HuH-7.5 (cell line): ENCODE measurements around the gene TMIE.
"Not testable (repeated sequence)": the region's sequence is repeated elsewhere in the genome, so short reads cannot be mapped to it uniquely, and the experiment has no call there.

Experiments
- DNase-seq: peaks from one replicate; pipeline ENCODE4 v3.0.0; 2011; ENCODE audit warnings: low spot score

Gene TMIE

DNA sequence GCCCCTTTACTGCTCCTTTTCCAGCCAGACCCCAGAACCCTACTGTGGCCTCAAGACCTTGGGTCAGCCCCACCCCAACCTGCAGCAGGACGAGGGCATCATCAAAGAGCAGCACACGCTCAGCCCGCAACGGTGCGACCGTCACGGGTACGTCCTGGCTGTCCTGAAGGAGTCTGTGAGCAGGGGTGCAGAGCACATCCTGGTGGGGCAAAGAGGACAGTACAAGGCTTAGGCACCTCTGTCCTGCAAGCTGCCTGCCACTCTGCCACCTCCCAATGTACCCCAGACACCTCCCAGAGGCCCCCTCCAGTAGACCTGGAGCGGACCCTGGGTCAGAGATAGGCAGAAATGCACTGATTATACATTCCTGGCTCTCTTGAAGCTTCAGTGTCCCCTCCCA, 15.7 kb upstream of the TMIE start:
- no peak for DNase-seq

DNA sequence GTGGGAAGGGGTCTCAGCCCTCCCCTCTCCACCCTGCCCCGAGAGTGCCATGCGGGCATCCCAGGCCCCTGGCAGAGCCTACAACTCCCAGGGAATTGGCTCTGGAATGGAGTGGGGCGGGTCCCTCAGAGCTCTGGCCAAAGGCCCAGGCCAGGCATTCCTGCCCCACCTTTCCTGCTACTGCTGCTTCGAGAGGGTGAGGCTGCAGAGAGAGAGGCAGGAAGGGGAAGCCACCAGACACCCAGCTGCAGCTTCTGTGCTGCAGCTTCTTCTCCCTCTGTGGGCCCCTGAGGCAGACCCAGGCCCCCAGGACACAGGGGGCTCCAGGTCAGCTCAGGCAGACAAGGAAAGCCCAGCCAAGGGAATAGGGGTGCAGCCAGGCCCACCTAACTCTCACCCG, 10.4 kb upstream of the TMIE start:
- no peak for DNase-seq

DNA sequence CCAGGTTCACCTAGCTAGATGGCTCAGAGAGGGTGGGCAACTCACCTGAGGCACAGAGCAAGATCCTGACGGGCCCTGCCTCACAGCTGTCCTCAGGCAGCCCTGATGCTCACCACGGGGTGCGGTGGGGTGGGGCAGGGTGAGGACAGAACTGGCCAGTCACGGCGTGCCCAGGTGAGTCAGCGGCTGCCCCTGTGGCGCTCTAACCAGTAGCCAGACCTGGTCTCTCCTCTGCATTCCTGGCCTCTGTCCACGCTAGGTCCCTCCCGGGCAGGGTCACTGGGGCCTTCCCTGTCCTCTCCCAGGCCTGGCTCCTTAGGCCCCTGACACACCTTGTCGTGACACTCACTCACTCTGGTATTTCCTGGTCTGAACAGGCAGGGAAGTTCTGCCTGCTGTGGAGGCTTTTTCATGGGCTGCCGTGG, 8.6 kb upstream of the TMIE start:
- DNase-seq: peak; percentile 74

DNA sequence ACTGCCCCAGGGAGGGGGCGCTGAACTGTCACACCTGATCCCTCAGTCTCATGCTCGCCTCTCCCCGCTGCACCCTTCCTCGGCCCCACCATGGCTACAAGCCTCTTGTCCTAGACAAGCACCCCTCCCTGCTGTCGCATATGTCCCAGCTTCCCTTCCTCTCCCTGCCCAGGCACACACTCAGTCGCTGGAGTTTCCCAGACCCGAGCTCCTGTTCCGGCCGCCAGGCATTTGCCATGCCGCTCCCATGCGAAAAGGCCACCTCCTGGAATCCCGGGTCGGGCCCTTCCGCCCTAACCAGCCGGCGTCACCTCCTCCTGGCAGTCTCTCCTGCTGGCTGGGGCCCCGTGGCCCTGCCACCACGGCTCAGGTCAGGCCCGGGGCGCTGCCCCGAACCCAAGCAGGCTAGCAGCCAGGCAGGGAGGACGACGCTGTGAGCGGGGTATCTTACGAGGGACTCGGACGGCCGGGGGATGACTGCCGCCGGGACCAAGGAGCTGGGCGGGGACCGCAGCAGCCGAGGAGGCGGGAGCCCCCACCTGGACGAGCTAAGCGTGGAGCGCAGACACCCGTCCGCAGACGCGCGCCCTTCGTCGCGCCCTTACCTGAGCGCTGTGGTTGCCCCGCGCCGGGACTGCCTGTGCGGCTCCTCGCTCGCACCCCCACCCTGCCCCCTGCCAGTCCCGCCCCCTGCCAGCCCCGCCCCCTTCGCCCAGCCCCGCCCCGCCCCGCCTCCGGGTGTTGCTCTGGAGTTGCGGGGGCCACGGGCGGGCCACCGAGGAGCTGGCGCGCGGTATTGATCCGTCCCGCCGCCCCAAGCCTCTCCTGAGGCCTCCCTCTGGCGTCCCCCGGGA, 7.9 kb upstream of the TMIE start, which contains the start of gene ALS2CL:
Gene ALS2CL (minus strand): TSS at position 642 of the 854 bp plus-strand sequence. CDS start 4,239 bp downstream, outside the sequence.
- DNase-seq: peak; percentile 83

DNA sequence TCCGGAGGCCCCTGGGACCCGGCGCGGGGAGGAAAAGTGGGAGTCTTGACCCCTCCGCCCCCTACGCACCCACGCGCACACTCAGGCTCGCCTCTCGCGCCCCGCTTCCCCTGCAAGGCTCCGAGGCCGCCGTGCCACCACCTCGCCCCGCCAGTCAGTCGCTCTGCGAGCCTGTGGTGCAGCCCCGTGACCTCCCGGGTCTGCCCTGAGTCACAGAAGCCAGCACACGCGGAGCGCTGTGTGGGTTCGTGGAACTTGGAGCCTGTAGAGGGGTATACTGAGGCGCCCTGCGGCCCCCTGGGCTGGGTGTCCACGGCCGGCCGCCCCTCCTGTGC, 7.3 kb upstream of the TMIE start:
- no peak for DNase-seq

DNA sequence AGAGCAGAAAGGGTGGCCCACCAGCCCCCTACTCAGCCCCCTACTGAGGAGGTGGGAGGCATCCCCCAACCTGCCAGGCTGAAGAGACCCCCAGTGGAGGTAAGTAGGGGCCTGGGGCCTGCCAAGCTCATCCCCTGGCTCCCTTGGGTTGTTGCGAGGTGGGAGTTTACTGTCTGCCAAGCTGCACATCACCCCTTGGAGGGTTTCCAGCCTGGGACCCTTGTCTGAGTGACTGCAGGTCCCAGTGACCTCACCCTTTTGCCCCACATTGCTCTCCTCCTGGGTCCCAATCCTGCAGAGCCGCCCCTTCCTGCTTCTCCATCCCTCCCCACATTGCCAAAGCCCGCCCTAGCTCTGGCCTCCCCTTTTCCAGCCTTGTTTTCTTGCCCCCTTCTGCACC, 6.7 kb upstream of the TMIE start:
- no peak for DNase-seq

DNA sequence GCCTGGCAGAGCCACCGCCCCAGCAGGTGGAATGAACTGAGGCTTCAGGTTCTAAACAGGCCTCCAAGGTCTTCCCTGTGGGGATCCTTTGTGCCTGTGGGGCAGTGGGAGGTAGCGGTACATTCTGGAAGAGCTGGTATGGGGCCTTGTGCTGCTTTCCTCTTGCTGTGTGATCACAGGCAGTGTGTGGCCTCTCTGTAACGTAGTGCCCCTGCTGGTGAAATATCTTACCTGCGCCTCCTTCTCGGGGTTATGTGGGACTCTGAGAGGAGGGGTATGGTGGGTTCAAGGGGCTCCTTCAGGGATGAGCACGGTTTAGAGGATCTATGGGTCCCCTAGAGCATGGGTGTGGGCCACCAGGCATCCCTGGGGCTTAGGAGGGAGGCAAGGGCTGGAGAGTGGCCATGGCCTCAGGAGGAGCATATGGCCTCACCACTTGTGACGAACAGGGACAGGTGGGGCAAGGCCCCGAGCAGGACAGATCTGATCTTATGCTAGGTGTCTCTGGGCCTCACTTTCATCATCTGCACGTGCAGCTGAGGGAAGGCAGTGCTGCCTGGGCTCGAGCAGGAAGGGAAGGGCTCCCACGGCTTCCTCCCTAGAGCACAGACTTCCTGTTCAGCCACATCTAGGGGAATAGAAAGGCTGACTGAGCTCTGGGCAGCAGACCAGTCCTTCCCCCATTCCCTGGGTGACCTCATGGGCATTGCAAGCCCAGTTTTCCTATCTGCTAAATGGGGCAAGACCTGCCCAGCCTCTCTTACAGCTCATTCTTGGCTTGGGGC, 5.8 kb upstream of the TMIE start:
- DNase-seq: peak; percentile 75

DNA sequence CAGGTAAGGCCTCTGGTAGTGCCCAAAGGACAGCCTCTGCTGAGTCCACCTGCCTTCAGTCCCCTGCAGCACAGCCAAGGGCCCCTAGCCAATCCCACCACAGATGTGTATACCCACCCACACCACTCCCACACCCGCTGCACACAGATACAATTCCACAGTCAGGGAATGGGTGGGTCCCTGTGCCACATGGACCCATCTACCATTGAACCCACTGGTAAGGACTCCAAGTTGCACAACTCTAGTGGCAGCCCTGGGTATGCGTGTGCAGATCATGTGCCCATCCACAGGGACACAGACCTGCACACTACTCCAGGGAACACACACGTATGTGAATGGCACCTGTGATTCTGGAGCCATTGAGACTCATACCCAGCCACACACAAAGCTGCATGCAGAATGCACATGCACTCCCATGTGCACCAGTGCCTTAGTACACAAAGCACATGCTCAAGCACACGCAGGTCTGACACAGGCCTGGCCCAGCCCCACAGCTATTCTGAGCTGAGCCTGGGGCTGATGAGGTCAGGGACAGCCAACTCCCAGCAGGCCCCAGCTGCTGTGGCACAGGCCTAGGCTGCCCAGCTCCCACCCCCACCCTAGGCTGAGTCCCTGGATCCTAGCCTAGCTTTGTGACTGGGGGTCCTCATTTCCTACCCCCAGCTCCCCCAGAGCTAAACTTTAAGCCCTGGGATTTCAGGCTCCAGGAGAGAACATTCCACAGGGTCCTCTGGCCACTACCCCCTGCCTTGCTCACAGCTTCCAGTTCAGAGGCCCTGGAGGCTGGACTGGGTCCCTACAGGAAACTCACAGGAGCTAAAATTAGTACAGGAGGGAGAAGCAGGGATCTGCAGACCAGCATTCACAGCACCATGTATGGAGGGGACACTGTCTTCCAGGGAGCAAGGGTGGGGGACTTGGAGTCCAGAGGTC, 5.0 kb upstream of the TMIE start:
- DNase-seq: no peak

DNA sequence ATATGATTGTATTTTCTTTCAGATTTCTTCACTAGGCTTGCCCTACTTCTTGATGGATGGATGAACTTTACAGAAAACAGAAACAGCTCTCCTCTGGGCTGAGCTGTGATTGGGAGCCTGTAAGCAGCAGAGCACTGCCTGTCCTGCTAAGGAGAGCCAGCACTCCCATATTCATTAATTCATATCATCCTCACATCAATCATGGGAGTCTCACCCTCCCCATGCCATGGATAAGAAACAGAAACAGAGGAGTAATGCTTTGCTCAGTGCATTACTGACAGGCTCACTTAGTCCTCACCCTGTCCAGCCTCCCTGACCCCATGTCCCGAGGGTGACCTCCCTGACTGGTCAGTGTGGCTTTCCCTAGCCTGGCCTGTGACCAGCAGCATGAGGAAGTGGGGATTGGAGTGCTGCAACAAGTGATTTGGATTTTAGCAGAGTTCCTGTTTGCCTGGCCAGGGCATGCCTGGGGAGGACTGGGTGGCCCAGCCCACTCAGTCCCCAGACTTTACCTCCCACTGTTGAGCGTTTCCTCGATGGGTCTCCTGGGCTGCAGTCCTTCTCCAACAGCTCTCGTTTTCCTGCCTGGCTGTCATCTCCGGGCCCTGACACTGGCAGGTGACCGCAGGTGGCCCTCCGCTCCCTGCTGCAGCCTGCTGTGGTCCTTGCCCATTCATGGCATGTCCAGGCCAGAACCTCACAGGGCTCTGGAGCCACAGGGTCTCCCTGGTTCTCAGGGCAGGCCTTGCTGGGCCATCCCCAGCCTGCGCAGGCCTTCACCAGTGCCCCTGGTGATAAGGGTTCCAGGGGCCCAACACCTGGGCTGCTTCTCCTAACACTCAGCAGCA, 1.3 kb upstream of the TMIE start:
- DNase-seq: no peak

DNA sequence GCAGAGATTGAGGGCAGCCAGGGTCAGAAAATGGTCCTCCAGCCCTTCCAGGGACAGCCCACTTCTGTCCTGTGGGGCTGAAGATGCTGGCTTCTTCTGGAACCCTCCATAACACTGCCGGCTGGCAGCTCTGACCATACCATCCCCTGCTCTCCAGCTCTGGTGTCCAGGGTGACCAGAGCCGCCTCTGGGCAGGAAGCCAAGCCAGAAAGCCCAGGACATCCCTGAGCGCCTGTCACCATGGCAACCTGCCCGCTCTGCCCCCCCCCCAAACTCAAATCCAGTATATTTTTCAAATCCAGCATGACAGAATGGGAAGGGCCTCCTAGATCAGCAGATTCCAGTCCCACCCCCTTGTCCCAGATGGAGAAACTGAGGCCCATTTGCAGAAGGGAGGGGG, 420 bp upstream of the TMIE start:
- DNase-seq: no peak

DNA sequence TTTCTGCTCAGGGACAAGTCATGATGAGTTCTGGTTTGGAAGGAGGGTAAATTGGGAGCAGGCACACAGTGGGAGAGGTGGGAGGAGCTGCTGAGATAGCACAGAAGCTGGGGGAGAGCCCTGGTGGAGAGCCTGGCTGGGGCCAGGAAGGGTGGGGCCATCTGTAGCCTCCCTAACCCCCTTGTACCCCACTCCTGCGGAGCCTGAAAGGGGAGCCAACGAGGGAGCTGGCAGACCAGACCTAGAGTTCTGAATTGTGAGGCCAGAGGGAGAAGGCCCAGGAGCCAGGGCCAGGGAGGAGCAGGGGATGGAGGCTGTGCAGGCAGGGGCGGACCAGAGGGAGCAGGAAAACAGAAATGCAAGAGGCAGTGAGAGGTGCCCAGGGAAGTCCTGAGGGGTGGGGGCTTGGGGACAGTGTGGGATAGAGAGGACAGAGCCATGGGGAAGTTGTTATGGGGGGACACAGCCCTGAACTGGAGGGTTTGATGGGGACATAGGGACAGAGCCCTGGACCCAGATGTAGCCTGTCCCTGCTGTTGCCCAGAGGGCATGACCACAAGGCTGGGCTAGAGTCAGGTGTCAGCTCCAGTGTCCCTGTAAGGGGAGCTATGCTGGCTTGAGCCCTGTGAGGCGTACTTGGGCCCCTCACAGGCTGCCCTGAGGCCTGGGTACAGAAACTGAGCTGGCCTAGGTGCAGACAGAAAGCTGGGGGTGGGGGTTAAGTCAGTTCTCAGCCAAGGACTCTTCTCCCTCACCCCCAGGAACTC, 1.2 kb downstream of the TMIE start:
- no peak for DNase-seq

DNA sequence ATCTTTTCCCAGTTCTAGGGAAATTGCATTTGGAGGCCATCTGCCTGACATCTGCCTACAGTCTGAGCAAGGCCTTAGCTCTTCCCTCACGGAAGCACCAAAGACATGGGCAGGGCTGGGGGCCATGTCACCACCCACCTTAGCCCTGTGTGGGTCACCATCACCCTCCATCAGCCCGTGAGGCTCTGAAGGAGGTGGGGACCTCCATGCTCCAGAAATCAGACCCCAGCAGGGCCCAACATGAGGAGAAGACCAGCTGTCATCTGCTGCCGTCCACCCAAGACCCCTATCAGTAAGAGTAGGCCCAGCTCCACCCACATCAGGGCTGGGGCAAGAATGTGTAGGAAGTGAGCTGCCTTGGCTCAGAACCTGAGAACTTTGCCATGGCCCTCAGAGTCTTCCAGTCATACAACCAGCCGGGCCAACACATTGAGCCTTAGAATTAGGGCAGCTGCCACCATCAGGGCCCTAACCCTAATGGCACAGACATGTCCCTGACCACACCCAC, 1.9 kb downstream of the TMIE start:
- no peak for DNase-seq

DNA sequence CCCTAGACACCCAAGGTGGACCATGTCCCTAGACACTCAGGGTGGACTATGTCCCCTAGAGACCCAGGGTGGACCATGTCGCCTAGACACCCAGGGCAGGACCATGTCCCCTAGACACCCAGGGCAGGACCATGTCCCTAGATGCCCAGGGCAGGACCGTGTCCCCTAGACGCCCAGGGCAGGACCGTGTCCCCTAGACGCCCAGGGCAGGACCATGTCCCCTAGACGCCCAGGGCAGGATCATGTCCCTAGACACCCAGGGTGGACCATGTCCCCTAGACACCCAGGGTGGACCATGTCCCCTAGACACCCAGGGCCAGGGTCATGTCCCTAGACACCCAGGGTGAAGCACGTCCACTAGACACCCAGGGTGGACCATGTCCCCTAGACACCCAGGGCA, 3.2 kb downstream of the TMIE start:
- DNase-seq: not testable (repeated sequence)

DNA sequence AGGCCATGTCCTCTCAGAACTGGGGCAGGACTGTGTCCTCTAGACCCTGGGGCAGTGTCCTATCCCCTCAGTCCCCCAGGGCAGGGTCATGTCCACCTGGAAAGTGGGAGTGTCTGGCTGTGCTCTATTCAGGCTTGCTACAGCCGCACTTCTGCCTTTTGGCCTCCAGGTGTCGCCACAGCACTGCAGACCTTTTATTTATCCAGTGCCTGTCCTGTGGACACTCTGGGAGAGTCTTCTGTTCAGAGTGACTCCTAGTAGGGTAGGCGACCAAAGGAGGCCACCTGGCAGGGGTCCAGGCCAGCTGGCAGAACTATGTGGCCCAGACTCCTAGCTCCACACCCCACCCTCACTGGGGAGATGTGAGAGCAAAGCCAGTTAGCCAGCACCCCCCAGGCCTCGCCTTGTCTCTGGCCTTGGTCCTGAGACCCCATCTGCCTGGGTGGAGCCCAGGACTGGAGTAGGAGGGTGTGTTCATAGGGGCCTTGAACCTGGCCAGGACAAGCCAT, 3.9 kb downstream of the TMIE start:
- peak; percentile 93 for DNase-seq

DNA sequence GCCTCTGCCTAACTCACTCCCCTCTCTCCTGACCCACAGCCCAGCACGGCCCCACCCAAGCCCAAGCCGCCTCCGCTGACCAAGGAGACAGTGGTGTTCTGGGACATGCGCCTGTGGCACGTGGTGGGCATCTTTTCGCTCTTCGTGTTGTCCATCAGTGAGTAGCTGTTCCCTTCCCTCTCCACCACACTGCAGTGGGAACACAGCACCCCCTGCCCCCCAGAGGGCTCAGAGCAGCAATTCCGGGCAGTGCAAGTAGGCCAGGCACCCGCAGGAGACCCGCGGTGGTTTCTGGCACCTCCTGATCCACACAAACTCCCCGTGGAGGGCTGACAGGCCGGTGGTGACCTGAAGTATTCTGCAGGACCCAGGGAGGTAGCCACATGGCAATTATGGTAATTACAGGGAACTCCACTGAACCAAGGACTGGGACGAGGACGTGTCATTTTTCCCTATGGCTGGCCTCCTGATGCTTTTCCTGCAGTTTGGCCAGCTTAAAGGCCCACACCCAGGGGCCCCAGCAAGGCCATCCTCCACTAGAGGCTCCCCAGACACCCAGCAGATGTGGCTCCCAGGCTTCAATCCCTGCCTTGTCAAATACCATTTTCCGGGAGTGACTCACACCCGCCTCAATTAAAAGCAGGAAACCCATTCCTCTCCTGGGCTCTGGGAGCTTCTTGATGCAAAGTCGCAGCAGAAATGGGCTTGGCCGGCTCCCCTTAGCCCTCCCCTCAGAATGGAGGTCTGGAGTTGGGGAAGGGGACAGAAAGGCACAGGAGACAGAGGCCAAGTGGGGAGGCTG, 4.8 kb downstream of the TMIE start:
- DNase-seq: no peak

DNA sequence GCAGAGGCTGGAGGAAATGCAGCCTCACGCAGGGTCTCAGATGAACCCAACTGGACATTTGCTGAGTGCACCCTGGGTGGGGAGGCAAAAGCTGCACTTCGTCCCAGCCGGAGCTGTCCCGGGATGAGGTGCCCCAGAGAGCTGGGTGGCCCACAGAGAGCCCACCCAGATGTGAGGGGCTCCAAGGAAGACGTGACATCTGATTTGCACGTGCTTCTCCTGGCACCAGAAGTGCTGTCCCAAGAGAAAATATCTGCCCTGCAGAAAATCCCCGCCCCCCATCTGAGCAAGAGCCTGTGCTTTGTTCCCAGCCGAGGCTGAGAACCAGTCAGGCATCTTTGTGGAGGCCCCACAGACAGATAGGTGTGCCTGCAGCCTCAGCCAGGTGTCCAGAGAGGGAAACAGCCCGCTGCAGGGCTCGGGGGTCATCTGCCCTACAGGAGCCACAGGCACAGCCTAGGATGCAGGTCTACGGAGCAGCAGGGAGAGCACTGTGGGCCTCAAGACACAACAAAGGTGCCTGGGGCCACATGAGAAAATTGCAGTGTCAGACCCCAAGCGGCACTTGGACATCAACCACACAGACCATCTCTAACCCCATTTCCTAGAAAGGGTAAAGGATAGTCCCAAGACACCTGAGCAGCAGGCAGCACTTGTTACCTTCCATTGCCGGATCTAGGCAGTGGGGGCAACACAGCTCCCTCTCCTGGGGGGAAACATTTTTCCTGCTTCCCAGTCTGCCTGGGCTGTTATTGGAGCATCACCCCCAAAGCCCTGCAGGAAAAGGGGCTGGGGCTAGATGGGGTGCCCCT, 5.8 kb downstream of the TMIE start:
- DNase-seq: no peak

DNA sequence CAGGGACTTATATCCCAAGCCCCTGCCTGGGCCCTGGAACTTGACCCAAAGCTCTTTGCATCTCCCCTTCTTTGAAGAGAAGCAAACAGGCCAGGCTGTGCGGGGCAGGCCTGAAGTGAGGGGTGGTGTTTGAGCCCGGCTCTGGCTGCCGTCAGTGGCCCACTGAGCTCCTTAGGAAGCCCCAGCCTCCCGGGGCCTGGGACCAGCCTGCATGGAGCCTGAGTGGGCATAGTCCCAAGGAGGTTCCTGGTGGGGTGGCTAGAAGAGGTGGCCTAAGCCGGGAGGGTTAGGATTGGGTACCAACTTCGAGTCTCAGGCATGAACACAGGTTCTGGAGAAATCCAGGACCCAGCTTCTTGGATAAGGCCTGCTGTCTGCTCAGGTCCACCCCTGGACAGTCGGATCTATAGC, 6.4 kb downstream of the TMIE start:
- DNase-seq: no peak

DNA sequence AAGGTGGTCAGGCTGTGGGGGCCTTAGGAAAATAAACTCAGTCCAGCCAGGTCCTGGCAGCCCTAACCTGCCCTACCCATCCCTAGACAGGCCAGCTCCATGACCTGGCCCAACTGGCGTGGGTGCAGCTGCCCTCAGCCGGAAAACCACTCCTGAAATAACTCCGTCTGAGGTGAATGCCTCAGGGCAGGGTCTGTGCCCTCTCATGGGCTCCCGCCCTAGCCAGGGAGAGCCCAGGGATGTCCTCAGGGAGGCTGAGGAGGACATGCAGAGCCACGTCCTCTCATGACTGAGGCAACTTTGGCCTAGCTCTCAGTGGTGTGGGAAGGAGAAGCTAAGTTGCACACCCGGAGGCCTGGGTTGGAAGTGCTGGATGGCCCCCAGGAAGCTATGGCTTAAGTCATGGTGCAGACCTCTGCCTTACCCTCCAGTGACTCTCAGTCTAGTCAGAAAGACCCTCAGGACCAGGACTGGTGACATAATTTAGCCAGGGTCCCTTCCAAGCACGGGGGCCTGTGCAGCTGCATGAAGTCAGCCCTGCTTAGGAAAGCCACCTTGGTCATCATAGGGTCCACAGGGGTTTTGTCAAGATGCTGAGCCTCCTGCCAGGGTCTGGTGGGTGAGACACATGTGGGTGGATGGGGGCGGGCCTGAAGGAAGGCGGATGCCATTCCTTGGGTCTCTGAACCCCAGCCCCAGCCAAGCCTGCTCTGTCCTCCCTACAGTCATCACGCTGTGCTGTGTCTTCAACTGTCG, 7.4 kb downstream of the TMIE start:
- no peak for DNase-seq
